Fibroblast of the aortic adventitia (primary cell): ENCODE measurements around the gene PTCD3. TPM values are rescaled to one million over a fixed set of nuclear protein-coding genes. Genes with fewer than 3 reads are reported as not detected.

Experiments
- DNase-seq: peaks from one replicate; pipeline ENCODE4 v3.0.0-alpha.2; 2010; ENCODE audit warnings: low read depth
- H3K4me3 ChIP-seq: 2 replicates; pipeline ENCODE4 v1.5.1; 2011; ENCODE audit warnings: low read depth, mild to moderate bottlenecking, control low read depth, low read length, moderate library complexity
- total RNA-seq: library from RNA; depleted of rRNA; stranded (reverse); fragments of >200 nt; gene quantifications from 2 replicates; pipeline ENCODE4 v1.2.3, GENCODE V29; 2012; ENCODE audit warnings: low replicate concordance
- TF ChIP-seq, protein P1 (sequence below): IDR thresholded peaks from 2 replicates; pipeline ENCODE4 v1.5.1; 2011; ENCODE audit warnings: mild to moderate bottlenecking, low read length, control low read depth, inconsistent platforms; ENCODE audit not compliant: insufficient read depth

PTCD3 gene
- total RNA-seq, 1 donor, result 71.9 TPM

DNA sequence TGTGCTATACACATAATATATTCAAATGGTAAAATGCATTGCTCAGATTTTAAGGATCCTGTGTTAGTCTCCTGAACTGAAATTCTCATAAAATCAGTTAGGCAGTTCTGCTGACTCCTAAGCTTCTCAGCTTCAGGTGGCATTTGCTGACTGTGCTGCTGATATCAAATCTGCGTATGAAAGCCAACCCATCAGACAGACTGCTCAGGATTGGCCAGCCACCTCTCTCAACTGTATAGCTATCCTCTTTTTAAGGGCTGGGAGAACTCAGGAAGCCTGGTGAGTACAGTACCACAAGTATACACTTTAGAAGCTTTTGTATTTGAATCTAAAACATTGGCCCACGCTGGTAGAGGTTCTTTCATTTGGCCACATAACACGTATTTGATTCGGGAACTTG, 28.7 kb downstream of the PTCD3 start:
- TF ChIP-seq, protein P1, sequence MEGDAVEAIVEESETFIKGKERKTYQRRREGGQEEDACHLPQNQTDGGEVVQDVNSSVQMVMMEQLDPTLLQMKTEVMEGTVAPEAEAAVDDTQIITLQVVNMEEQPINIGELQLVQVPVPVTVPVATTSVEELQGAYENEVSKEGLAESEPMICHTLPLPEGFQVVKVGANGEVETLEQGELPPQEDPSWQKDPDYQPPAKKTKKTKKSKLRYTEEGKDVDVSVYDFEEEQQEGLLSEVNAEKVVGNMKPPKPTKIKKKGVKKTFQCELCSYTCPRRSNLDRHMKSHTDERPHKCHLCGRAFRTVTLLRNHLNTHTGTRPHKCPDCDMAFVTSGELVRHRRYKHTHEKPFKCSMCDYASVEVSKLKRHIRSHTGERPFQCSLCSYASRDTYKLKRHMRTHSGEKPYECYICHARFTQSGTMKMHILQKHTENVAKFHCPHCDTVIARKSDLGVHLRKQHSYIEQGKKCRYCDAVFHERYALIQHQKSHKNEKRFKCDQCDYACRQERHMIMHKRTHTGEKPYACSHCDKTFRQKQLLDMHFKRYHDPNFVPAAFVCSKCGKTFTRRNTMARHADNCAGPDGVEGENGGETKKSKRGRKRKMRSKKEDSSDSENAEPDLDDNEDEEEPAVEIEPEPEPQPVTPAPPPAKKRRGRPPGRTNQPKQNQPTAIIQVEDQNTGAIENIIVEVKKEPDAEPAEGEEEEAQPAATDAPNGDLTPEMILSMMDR, result no peak

DNA sequence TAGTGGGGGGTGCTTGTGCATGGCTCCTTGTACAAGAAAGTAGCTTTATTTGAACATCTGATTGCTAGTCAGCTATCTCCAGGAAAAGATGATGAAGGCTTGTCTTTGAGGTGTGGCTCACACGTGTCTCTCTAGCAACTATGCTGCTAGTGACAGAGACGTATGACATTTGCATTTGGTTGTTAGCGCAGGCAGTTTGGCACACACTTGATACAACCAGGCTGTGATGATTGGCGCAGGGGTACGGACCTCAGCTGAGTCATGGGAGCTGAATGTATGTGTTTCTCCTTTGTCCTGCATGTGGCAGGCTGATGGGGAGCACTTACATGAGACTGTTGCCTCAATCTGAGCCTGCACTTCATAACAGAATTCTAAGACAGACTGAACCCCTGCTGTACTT, 29.6 kb downstream of the PTCD3 start:
- TF ChIP-seq, protein P1, result no peak
- H3K4me3 ChIP-seq, result no peak overlapping the region
- no peak for DNase-seq

More for the DNA sequence above, 28.7 kb downstream of the PTCD3 start:
- no peak overlapping the region for H3K4me3 ChIP-seq
- no peak for DNase-seq

DNA sequence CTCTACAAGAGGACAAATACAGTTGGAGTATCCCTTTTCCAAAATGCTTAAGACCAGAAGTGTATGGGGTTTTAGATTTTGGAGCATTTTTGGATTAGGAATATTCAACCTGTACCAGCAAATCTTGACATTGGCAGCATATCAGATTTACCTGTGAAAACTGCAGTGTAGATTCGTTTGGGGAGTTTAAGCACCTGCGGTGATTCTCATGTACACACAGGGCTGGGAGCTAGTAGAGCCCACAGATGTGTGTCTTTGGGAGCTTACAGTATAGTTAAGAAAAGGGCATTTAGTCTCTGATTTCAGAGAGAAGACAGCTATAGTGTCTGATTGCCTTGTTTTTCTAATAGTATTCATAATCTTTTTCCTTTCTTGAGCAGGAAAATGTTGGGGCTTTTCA, 30.1 kb downstream of the PTCD3 start:
- TF ChIP-seq, protein P1, result no peak

DNA sequence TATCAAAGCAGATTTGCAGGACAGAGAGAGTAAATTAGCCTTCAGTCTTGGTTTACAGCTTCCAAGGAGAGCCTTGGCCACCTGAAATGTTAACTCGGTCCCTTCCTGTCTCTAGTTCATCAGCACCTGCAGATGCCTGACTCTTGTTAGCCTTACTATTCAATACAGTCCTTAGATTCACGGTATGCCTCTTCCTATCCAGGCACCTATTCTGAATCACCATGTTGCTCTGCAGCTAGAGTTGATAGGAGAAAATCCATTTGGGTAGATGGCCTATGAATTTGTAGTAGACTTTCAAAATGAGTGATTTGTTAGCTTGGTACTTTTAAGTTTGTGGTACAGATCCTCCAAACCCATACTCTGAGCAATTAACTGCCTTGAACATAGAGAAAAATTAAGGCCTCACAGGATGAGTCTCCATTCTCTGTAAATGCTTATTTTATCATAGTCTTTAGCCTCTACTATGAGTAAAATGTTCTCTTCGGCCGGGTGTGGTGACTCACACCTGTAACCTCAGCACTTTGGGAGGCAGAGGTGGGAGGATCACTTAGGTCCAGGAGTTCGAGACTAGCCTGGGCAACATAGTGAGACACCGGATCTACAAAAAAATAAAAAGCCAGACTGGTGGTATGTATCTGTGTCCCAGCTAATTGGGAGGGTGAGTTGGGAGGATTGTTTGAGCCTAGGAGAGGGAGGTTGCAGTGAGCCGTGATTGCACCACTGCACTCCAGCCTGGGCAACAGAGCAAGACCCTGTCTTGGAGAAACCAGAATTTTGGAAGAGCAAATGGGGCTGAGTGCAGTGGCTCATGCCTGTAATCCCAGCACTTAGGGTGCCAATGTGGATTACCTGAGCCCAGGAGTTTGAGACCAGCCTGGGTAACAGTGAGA, 32.9 kb downstream of the PTCD3 start:
- no peak overlapping the region for H3K4me3 ChIP-seq
- no peak for DNase-seq
- TF ChIP-seq, protein P1, result no peak

More for the DNA sequence above, 30.1 kb downstream of the PTCD3 start:
- H3K4me3 ChIP-seq, result no peak overlapping the region
- no peak for DNase-seq

DNA sequence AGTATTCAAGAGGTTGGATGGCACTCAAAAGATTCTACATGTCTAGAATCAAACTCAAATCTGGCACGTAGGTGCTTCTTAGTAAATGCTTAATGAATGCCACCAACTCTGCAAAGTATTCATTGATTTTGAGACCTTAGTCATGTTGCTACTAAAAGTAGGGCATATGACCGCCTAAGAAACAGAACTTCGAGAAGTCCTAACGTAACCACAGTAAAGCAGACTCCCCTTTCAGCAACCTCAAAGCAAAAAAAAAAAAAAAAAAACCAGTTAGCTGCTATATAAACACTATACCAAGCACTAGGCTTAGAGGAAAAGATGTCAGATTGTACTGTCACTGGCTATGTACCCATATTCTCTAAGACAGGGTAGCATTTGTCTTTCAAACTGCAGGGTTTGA, 33.9 kb downstream of the PTCD3 start:
- DNase-seq, result no peak
- no peak overlapping the region for H3K4me3 ChIP-seq
- TF ChIP-seq, protein P1, result no peak

DNA sequence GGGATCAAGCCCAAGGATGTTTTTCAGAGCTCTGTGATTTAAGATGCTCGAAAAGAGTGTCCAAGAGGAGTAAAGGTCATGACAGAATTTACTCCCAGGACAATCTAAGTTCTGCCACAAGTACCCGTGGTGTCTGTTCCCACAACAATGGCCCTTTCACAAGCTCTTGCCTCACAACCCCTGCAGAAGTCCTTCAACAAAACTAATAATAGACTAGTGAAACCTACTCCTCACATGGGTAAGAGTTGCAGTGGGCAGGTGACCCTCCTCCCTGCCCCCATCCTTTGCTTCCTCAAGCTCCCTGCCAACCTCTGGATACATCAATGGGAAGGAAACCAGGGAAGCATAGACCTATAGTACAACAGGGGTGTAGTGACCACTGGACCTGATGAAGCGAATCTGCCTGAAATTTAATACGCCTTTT, 34.9 kb downstream of the PTCD3 start:
- TF ChIP-seq, protein P1, result no peak
- no peak for DNase-seq
- no peak overlapping the region for H3K4me3 ChIP-seq
